ENCODE results near the gene BTBD9.

DNA sequence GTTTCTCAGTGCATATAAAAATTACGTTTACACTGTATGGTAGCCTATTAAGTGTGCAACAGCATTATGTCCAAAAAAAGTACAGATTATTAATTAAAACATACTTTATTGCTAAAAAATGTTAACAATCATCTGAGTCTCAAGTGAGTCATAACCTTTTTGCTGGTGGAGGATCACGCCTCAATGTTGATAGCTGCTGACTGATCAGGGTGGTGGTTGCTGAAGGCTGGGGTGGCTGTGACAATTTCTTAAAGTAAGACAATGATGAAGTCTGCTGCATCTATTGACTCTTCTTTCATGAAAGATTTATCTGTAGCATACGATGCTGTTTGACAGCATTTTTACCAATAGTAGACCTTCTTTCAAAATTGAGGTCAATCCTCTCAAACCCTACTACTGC, 155.1 kb downstream of the BTBD9 start:
- TF ChIP-seq CTCF (IDR thresholded peaks at IDR 0.05) (no peak), POLR2A (IDR thresholded peaks at IDR 0.05) (no peak), EP300 (IDR thresholded peaks at IDR 0.05; ENCODE audit: low read depth) (no peak), POLR2AphosphoS5 (IDR thresholded peaks at IDR 0.05) (no peak)

Data from transverse colon (tissue), 4 donors.